H1 (cell line): ENCODE results near the gene NENF. TPM values are rescaled to one million over a fixed set of nuclear protein-coding genes. Genes with fewer than 3 reads are reported as not detected.

Experiments used
- CTCF ChIA-PET: fragments of 300-600 bp; sonication (Branson Sonifier 250); formaldehyde crosslinking; loops from one replicate; lab custom pipeline; 2021; ENCODE audit not compliant: partially characterized antibody; lab: Charles Lee
- POLR2A ChIA-PET: fragments of 300-600 bp; sonication (Branson Sonifier 250); formaldehyde crosslinking; loops from one replicate; lab custom pipeline; 2021; ENCODE audit warnings: inconsistent platforms; ENCODE audit not compliant: partially characterized antibody; lab: Charles Lee
- DNase-seq, 2 experiments: peaks; one replicate each; pipeline versions ENCODE4 v3.0.0 to v3.0.0-alpha.2; 2010 to 2022; ENCODE audit warnings: low spot score in 2 of 2, low read depth in 1 of 2, mixed read lengths in 1 of 2
- FAIRE-seq: peaks from 2 replicates; lab custom pipeline; 2011; peaks lifted over from hg19 to GRCh38; lab: Jason Lieb, UNC
- H2AFZ ChIP-seq: 2 replicates; pipeline ENCODE4 v1.8.1; 2012; ENCODE audit warnings: low read length, inconsistent platforms
- H2AK5ac ChIP-seq: 2 replicates; pipeline ENCODE4 v1.6.1; 2013; ENCODE audit warnings: low read depth, low read length
- H2BK120ac ChIP-seq: replicated peaks from 2 replicates; pipeline ENCODE3; 2013; ENCODE audit warnings: low read depth, low read length, inconsistent platforms
- H2BK12ac ChIP-seq: 2 replicates; pipeline ENCODE4 v1.6.1; 2013; ENCODE audit warnings: low read depth, low read length
- H2BK15ac ChIP-seq: 2 replicates; pipeline ENCODE4 v1.6.1; 2013; ENCODE audit warnings: low read length
- H2BK20ac ChIP-seq: 2 replicates; pipeline ENCODE4 v1.6.1; 2013; ENCODE audit warnings: low read length
- H2BK5ac ChIP-seq: 2 replicates; pipeline ENCODE4 v1.6.1; 2013; ENCODE audit warnings: low read depth, low read length
- H3K14ac ChIP-seq: 2 replicates; pipeline ENCODE4 v1.6.1; 2013; ENCODE audit warnings: inconsistent platforms; ENCODE audit not compliant: insufficient read length
- H3K18ac ChIP-seq: 2 replicates; pipeline ENCODE4 v1.6.1; 2013; ENCODE audit warnings: low read length; ENCODE audit errors: extremely low read depth
- H3K23ac ChIP-seq: 2 replicates; pipeline ENCODE4 v1.6.1; 2013; ENCODE audit warnings: inconsistent platforms; ENCODE audit not compliant: insufficient read length
- H3K23me2 ChIP-seq: 2 replicates; pipeline ENCODE4 v1.6.1; 2013; ENCODE audit warnings: low read depth, low read length
- H3K27ac ChIP-seq: 2 replicates; pipeline ENCODE4 v1.6.1; 2011; ENCODE audit warnings: low read depth, low read length, inconsistent platforms
- H3K27me3 ChIP-seq, 4 experiments: replicated peaks in 1 of 4; 1 replicate in 1 of 4; 2 replicates in 3 of 4; pipeline versions ENCODE4 v1.6.1 to v1.8.1; 2011 to 2013; ENCODE audit warnings: low read length in 3 of 4, mild to moderate bottlenecking in 3 of 4, inconsistent platforms in 2 of 4, mixed read lengths in 2 of 4, moderate library complexity in 1 of 4; ENCODE audit not compliant: control insufficient read depth in 3 of 4, insufficient read depth in 3 of 4; ENCODE audit errors: extremely low read depth in 1 of 4
- H3K36me3 ChIP-seq, 4 experiments: 2 replicates each; pipeline versions ENCODE4 v1.6.1 to v1.8.1; 2011 to 2013; ENCODE audit warnings: mild to moderate bottlenecking in 4 of 4, low read length in 3 of 4, moderate library complexity in 2 of 4, control low read depth in 1 of 4, inconsistent platforms in 1 of 4; ENCODE audit not compliant: insufficient read depth in 4 of 4, control insufficient read depth in 2 of 4
- H3K4ac ChIP-seq: replicated peaks from 2 replicates; pipeline ENCODE3; 2013; ENCODE audit warnings: low read length, low read depth, mixed read lengths, inconsistent platforms; ENCODE audit not compliant: insufficient read length
- H3K4me1 ChIP-seq, 4 experiments: replicated peaks in 1 of 4; 1 replicate in 1 of 4; 2 replicates in 3 of 4; pipeline versions ENCODE4 v1.6.1 to v1.8.1; 2011 to 2013; ENCODE audit warnings: low read length in 3 of 4, inconsistent platforms in 2 of 4, mixed read lengths in 1 of 4; ENCODE audit not compliant: insufficient read depth in 4 of 4, control insufficient read depth in 3 of 4
- H3K4me2 ChIP-seq, 2 experiments: 2 replicates each; pipeline versions ENCODE4 v1.6.1 to v1.8.1; 2011 to 2013; ENCODE audit warnings: low read depth in 2 of 2, low read length in 2 of 2, control low read depth in 1 of 2, inconsistent platforms in 1 of 2, mild to moderate bottlenecking in 1 of 2; ENCODE audit not compliant: insufficient read depth in 1 of 2
- H3K4me3 ChIP-seq, 4 experiments: fragments of 200-600, 300-600 bp in 1 of 4; sonication (generic), shearing (Covaris generic), sonication (Bioruptor Twin) in 1 of 4; 2 replicates each; pipeline versions ENCODE4 v1.5.1 to v1.8.1; 2011 to 2016; ENCODE audit warnings: low read length in 4 of 4, low read depth in 3 of 4, control low read depth in 2 of 4, inconsistent platforms in 2 of 4, mild to moderate bottlenecking in 2 of 4, mixed read lengths in 1 of 4, moderate library complexity in 1 of 4; ENCODE audit not compliant: insufficient read depth in 2 of 4; ENCODE audit errors: extremely low read depth in 1 of 4
- H3K56ac ChIP-seq: replicated peaks from 2 replicates; pipeline ENCODE3; 2013; ENCODE audit warnings: low read depth, mild to moderate bottlenecking, mixed read lengths, low read length, inconsistent platforms; ENCODE audit not compliant: insufficient read length
- H3K79me1 ChIP-seq: 2 replicates; pipeline ENCODE4 v1.6.1; 2013; ENCODE audit warnings: low read depth, low read length, control low read depth
- H3K79me2 ChIP-seq, 2 experiments: 2 replicates each; pipeline versions ENCODE4 v1.6.1 to v1.8.1; 2012 to 2013; ENCODE audit warnings: low read length in 2 of 2, mild to moderate bottlenecking in 2 of 2, inconsistent platforms in 1 of 2; ENCODE audit not compliant: insufficient read depth in 2 of 2, control insufficient read depth in 1 of 2
- H3K9ac ChIP-seq, 4 experiments: replicated peaks in 1 of 4; 1 replicate in 1 of 4; 2 replicates in 3 of 4; pipeline versions ENCODE4 v1.6.1 to v1.8.1; 2011 to 2013; ENCODE audit warnings: low read depth in 3 of 4, low read length in 3 of 4, control low read depth in 2 of 4, mild to moderate bottlenecking in 2 of 4, moderate library complexity in 2 of 4, inconsistent platforms in 1 of 4; ENCODE audit errors: extremely low read depth in 1 of 4
- H3K9me3 ChIP-seq, 2 experiments: 2 replicates each; pipeline versions ENCODE4 v1.6.1 to v1.8.1; 2012 to 2013; ENCODE audit warnings: mild to moderate bottlenecking in 2 of 2, moderate library complexity in 2 of 2, control low read depth in 1 of 2, inconsistent platforms in 1 of 2, low read depth in 1 of 2, low read length in 1 of 2, mixed read lengths in 1 of 2; ENCODE audit not compliant: insufficient read depth in 2 of 2
- H4K20me1 ChIP-seq, 2 experiments: replicated peaks in 1 of 2; 2 replicates each; pipeline versions ENCODE3 to v1.8.1; 2011 to 2013; ENCODE audit warnings: inconsistent platforms in 2 of 2, low read length in 2 of 2, mild to moderate bottlenecking in 1 of 2; ENCODE audit not compliant: insufficient read depth in 2 of 2, control insufficient read depth in 1 of 2
- H4K5ac ChIP-seq: 2 replicates; pipeline ENCODE4 v1.6.1; 2013; ENCODE audit warnings: low read length, low read depth, mixed read lengths, inconsistent platforms; ENCODE audit not compliant: insufficient read length
- H4K8ac ChIP-seq: 2 replicates; pipeline ENCODE4 v1.8.0; 2013; ENCODE audit warnings: mild to moderate bottlenecking, moderate library complexity, low read length, inconsistent platforms; ENCODE audit not compliant: insufficient read depth; ENCODE audit errors: extremely low read depth
- H4K91ac ChIP-seq: replicated peaks from 2 replicates; pipeline ENCODE3; 2013; ENCODE audit warnings: low read length, mixed read lengths, inconsistent platforms; ENCODE audit not compliant: insufficient read length
- ATF2 ChIP-seq: IDR thresholded peaks from 2 replicates; pipeline ENCODE4 v1.6.1; 2012; ENCODE audit warnings: low read length, inconsistent platforms
- CHD1 ChIP-seq: IDR thresholded peaks from 2 replicates; pipeline ENCODE4 v1.6.1; 2012; ENCODE audit warnings: low read depth, low read length, improper control_type of control experiment
- KDM4A ChIP-seq: IDR thresholded peaks from one replicate; pipeline ENCODE4 v1.7.1; 2012; ENCODE audit warnings: low read depth, mild to moderate bottlenecking, moderate library complexity, low read length, inconsistent platforms; ENCODE audit not compliant: severe bottlenecking
- MAX ChIP-seq: IDR thresholded peaks from 2 replicates; pipeline ENCODE4 v1.6.1; 2012; ENCODE audit warnings: inconsistent platforms
- NANOG ChIP-seq: IDR thresholded peaks from 2 replicates; pipeline ENCODE4 v1.6.1; 2011; ENCODE audit warnings: low read length, low read depth, mild to moderate bottlenecking, inconsistent platforms; ENCODE audit not compliant: insufficient read depth, poor library complexity, severe bottlenecking
- RAD21 ChIP-seq, 2 experiments: IDR thresholded peaks in 1 of 2; conservative IDR thresholded peaks in 1 of 2; 2 replicates each; pipeline ENCODE4 v1.6.1; 2011; ENCODE audit warnings: low read depth in 2 of 2, low read length in 2 of 2, improper control_type of control experiment in 1 of 2, inconsistent platforms in 1 of 2, mild to moderate bottlenecking in 1 of 2, moderate library complexity in 1 of 2
- SP2 ChIP-seq: IDR thresholded peaks from 2 replicates; pipeline ENCODE4 v1.6.1; 2012; ENCODE audit warnings: mild to moderate bottlenecking, low read length, inconsistent platforms
- ZNF274 ChIP-seq: IDR thresholded peaks from 2 replicates; pipeline ENCODE4 v1.7.0; 2012; ENCODE audit warnings: low read length, borderline replicate concordance; ENCODE audit errors: extremely low read depth
- WGBS, 2 experiments: shearing (Covaris generic) in 1 of 2; methylation state at CpG; one replicate each; pipeline versions ENCODE4 v1.1.6 to v1.1.7; 2013 to 2015; ENCODE audit warnings: low lambda C conversion rate in 2 of 2, mixed read lengths in 2 of 2, inconsistent platforms in 1 of 2, low coverage in 1 of 2, missing lambda C conversion rate in 1 of 2; ENCODE audit not compliant: insufficient replicate concordance in 2 of 2, insufficient coverage in 1 of 2, insufficient read length in 1 of 2; ENCODE audit errors: extremely low coverage in 1 of 2, missing lambda C conversion rate in 1 of 2; 5-methylcytosine and 5-hydroxymethylcytosine counted together
- polyA plus RNA-seq, 7 experiments: library from polyadenylated mRNA; depleted of rRNA in 3 of 7; stranded (reverse) in 5 of 7; unstranded in 2 of 7; fragments of >200 nt in 5 of 7; fragments of 200-250 nt in 2 of 7; gene quantifications; 1 replicate in 5 of 7; 2 replicates in 1 of 7; 4 replicates in 1 of 7; pipeline versions ENCODE4 v1.2.1 to v1.2.3, GENCODE V29; 2011 to 2013; ENCODE audit warnings: missing spikeins in 2 of 7, mixed read lengths in 2 of 7
- total RNA-seq: library from RNA; stranded (reverse); fragmentation: NEBNext Ultra II Directional; extraction: Animal tissue kit (Norgen Biotek cat#: 25700); gene quantifications from 2 replicates; pipeline ENCODE4 v1.2.1, GENCODE V29; 2021

NENF gene
- total and polyA plus RNA-seq, 2 of the 8 experiments (the other 6 are each of a cell fraction or from before 2014, with no cell fraction given): 27.0 to 28.0 TPM

- Histone ChIP-seq H3K27ac (no peak within 1 kb of the TSS), H3K27me3 (no peaks in the 10 kb centered on the region; a peak in 2 of 7 replicates), H3K4me3 (peak within 1 kb of the TSS; percentile 65 to 77 (median 73)), H3K79me2 (peaks cover 0 to 14% of the 10 kb centered on the region in 2 experiments; a peak in 3 of 4 replicates), H3K4me2 (peak within 1 kb of the TSS; percentile 83 to 85), H3K36me3 (peaks cover 8 to 20% (median 14%) of the 10 kb centered on the region in 4 experiments), H3K4me1 (peaks cover 4 to 15% (median 9%) of the 10 kb centered on the region in 4 experiments; a peak in 6 of 7 replicates), H4K91ac (peak within 1 kb of the TSS; percentile 4), H3K23me2 (peaks cover 6% of the 10 kb centered on the region), H2BK15ac (peak within 1 kb of the TSS; percentile 53; the same call in 1 of the 2 replicates), H2BK5ac (peak within 1 kb of the TSS; percentile 87), H4K20me1 (peaks cover 0 to 16% of the 10 kb centered on the region in 2 experiments), H4K5ac (peak within 1 kb of the TSS; percentile 76), H3K14ac (no peak within 1 kb of the TSS), H3K56ac (no peak within 1 kb of the TSS), H3K9me3 (no peaks in the 10 kb centered on the region), H4K8ac (no peak within 1 kb of the TSS; the same call in 1 of the 2 replicates), H2BK12ac (peak within 1 kb of the TSS; percentile 5; the same call in 1 of the 2 replicates), H3K18ac (no peak within 1 kb of the TSS; the same call in 1 of the 2 replicates), H2BK20ac (0 out of 2 replicates have a peak within 1 kb of the TSS, but pooled peaks have one; percentile 86), H2AFZ (peak within 1 kb of the TSS; percentile 89), H2BK120ac (no peak within 1 kb of the TSS), H3K79me1 (peaks cover 9% of the 10 kb centered on the region; the same call in 1 of the 2 replicates), H2AK5ac (0 out of 2 replicates have a peak within 1 kb of the TSS, but pooled peaks have one; percentile 20), H3K9ac (peak within 1 kb of the TSS; percentile 56 to 66 (median 62)), H3K4ac (peak within 1 kb of the TSS; percentile 73), H3K23ac (no peak within 1 kb of the TSS)
- CTCF ChIA-PET: interaction anchor here (0.6 to 2.2 kb wide), 10 partner anchors 12 to 721 kb away, joined by 3 to 18 read pairs (median 3); no protein-coding TSS in a partner anchor
- POLR2A ChIA-PET: interaction anchor here (0.7 to 1.4 kb wide), 6 partner anchors 8 to 149 kb away, joined by 3 to 5 read pairs (median 4); no protein-coding TSS in a partner anchor
- FAIRE-seq: no peak
- 0% methylated on average over 56 of the region's 74 CpGs; no CpG with 5 or more reads in 1 of the 2 experiments for WGBS, 2 experiments
- peak; percentile 91 to 96 for DNase-seq
- peak; percentile 85 for TF ChIP-seq KDM4A
- TF ChIP-seq SP2: no peak
- TF ChIP-seq RAD21 (IDR thresholded peaks at IDR 0.05 in 1 of 2, conservative IDR thresholded peaks at IDR 0.05 in 1 of 2; ENCODE audit: low read depth in 2 of 2, low read length in 2 of 2): peak in 1 of 2 experiments; percentile 3; a peak in 1 of 4 replicates
- TF ChIP-seq ZNF274: no peak
- no peak for TF ChIP-seq NANOG
- TF ChIP-seq MAX: peak; percentile 93
- no peak for TF ChIP-seq CHD1
- no peak for TF ChIP-seq ATF2
Observed at GRCh38 chr1:212414328-212415106, 18.2 kb upstream of the NENF start, which contains the start of gene PACC1. Gene PACC1, minus strand, starts transcription at chr1:212414886. Its CDS starts 129 bp downstream, at chr1:212414757.
